ENCODE results near the gene ZRANB3.
"Not testable (repeated sequence)": the region's sequence is repeated elsewhere in the genome, so short reads cannot be mapped to it uniquely, and the experiment has no call there.

Gene ZRANB3

GRCh38 chr2:135320465-135321355, 210.3 kb downstream of the ZRANB3 start:
- DNase-seq (ENCODE audit: low spot score): no peak

GRCh38 chr2:135318808-135319207, 212.2 kb downstream of the ZRANB3 start:
- no peak for DNase-seq (ENCODE audit: low spot score)

DNA sequence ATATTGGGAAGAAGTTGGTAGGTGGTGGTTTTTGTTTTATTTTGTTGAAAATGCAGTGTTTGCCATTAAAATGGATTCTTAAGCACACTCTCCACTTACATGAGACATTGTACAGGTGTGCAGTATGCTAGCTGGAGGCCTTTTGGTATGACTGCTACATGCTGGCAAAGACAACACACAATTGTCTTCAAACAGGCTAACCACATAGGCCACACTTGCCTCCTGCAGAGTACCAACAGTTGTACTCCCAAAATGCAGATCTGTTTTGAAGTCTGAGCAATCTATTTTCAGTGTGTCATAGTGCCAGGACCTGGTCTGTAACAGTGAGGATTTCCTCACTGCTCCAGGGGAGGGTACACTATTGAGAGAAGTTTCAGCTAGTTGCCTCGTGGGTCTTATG, 213.6 kb downstream of the ZRANB3 start:
- DNase-seq (ENCODE audit: low spot score): no peak

- no peak for DNase-seq (ENCODE audit: low spot score)
These were observed 219.1 kb downstream of the ZRANB3 start for GRCh38 chr2:135311962-135312361.

DNA sequence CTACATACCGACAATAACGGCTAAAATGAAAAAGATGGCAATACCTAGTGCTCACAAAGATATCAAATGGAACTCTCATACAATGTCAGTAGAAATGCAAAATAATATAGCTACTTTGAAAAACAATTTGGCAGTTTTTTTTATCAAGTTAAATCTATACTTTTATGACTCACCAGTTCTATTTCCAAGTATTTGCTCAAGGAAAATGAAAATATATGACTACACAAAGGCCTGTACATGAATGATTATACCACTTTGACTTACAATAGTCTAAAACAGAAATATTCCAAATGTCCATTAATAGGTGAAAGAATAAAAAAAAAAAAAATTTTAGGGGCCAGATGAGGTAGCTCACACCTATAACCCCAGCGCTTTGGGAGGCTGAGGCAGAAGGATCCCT, 219.8 kb downstream of the ZRANB3 start:
- no peak for DNase-seq (ENCODE audit: low spot score)

- DNase-seq (ENCODE audit: low spot score): no peak
These were observed 226.3 kb downstream of the ZRANB3 start for GRCh38 chr2:135304694-135305093.

GRCh38 chr2:135299658-135300244, 231.3 kb downstream of the ZRANB3 start:
- no peak for DNase-seq (ENCODE audit: low spot score)

- no peak for DNase-seq (ENCODE audit: low spot score)
These were observed 231.9 kb downstream of the ZRANB3 start for GRCh38 chr2:135299165-135299564.

DNA sequence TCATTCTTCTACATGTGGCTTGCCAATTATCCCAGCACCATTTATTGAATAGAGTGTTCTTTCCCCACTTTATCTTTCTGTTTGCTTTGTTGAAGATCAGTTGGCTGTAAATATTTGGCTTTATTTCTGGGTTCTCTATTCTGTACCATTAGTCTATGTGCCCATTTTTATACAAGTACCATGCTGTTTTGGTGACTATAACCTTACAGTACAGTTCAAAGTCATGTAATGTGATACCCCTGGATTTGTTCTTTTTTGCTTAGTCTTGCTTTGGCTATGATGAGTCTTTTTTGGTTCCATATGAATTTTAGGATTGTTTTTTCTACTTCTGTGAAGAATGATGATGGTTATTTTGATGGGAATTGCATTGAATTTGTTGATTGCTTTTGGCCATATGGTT, 243.9 kb downstream of the ZRANB3 start:
- DNase-seq (ENCODE audit: low spot score): not testable (repeated sequence)

- DNase-seq (ENCODE audit: low spot score): no peak
These were observed 245.6 kb downstream of the ZRANB3 start for GRCh38 chr2:135285391-135285790.

DNA sequence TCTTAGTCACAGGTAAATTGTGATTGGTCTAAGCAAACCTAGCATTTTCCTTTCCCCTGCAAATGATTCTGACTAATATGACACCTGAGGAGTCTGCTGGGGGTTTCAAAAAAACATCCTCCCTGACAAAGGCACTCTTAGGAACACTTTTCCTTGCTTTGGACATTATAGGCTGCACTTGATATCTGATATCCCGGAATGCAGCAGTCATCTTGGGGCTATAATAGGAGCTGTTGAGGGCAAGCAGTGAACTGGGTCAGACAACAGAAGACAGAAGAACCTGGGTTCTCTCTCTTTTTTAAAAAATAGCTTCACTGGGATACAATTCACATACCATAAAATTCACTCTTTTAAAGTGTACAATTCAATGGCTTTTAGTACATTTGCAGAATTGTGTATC, 249.6 kb downstream of the ZRANB3 start:
- DNase-seq (ENCODE audit: low spot score): no peak

- no peak for DNase-seq (ENCODE audit: low spot score)
These were observed 251.8 kb downstream of the ZRANB3 start for GRCh38 chr2:135279209-135279608.

- DNase-seq (ENCODE audit: low spot score): no peak
These were observed 254.5 kb downstream of the ZRANB3 start for GRCh38 chr2:135276525-135276924.

- no peak for DNase-seq (ENCODE audit: low spot score)
These were observed 260.0 kb downstream of the ZRANB3 start for GRCh38 chr2:135271006-135271405.

GRCh38 chr2:135265960-135266490, 265.0 kb downstream of the ZRANB3 start:
- no peak for DNase-seq (ENCODE audit: low spot score)

GRCh38 chr2:135259123-135259522, 271.9 kb downstream of the ZRANB3 start:
- DNase-seq (ENCODE audit: low spot score): no peak

DNA sequence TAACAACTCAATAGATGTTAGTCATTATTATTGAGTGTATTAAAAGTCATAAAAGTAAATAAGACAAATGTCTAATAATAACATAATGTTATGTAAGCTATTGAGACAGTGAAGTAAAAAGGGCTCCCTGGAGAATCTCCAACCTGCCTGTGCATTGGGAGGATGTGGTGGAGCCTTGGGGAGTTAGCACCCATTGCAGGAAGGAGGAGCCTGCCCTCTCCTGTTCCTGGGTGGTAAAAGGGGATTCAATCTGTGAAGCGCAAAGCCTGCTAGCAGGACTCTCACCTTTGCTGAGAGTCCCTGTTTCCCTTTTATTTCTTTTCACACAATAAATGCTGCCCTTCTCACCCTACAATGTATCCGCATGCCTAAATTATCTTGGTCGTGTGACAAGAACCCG, 272.8 kb downstream of the ZRANB3 start:
- DNase-seq (ENCODE audit: low spot score): no peak

- no peak for DNase-seq (ENCODE audit: low spot score)
These were observed 273.5 kb downstream of the ZRANB3 start for GRCh38 chr2:135257383-135258090.

GRCh38 chr2:135256531-135257260, 274.3 kb downstream of the ZRANB3 start:
- no peak for DNase-seq (ENCODE audit: low spot score)

DNA sequence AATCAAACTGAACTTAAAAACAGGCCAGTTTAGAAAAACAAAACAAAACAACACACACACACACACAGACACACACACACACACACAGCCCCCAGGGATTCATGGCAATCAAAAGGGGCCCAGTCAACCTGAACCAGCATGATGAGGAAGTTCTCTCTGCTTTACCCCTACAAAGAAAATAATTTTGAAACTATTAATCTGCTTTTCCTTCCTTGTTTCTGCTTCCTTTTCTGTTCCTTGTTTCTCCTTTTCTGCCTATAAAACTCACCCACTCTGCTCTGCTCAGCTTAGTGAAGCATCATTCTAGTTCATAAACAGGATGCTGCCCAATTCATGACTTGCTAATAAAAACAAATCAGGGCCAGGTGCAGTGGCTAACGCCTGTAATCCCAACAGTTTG, 275.8 kb downstream of the ZRANB3 start:
- DNase-seq (ENCODE audit: low spot score): peak; percentile 68

DNA sequence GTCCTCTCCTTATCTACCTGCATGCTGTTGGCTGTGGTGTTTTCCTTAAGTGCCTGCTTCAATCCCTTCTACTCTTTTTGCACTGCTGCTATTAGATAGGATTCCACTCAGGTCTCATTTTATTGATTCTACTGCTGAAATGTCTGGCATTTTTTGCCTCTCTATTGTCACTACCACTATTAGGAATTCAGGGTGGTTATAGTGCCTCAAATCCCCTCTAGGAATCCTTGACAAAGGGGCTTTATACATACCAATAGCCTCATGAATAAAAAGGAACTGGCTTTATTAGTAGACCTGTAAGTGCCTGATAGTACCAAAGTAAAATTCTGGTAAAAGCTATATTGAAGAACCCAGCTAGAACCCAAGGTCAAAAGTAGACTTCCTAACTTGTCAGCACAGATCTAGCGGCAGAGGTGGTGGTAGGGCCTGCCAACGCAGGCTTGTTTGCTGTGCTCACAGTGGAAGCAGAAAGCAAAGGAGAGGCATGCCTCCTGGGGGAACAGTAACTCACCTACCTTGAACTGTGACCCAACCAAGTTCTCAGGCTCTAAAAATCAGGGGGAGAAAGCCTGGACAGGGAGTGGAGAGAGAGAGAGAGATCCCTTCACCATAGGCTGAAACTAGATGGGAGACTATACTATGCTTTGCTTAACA, 278.1 kb downstream of the ZRANB3 start:
- DNase-seq (ENCODE audit: low spot score): no peak

All from germinal center (tissue), 1 donor.